Fibroblast of lung (primary cell): ENCODE results near the gene BTRC.

Source experiments
- EZH2 ChIP-seq: IDR thresholded peaks from 2 replicates; pipeline ENCODE4 v1.5.1; 2012; ENCODE audit warnings: low read length, control low read depth, mild to moderate bottlenecking; ENCODE audit errors: missing control alignments
- TF ChIP-seq, protein P1 (sequence below), 2 donors: IDR thresholded peaks in 1 of 2; conservative IDR thresholded peaks in 1 of 2; 1 replicate in 1 of 2; 2 replicates in 1 of 2; pipeline ENCODE4 v1.5.1; 2011 to 2012; ENCODE audit warnings: low read length in 2 of 2, control low read depth in 1 of 2, inconsistent platforms in 1 of 2, low read depth in 1 of 2, mild to moderate bottlenecking in 1 of 2

DNA sequence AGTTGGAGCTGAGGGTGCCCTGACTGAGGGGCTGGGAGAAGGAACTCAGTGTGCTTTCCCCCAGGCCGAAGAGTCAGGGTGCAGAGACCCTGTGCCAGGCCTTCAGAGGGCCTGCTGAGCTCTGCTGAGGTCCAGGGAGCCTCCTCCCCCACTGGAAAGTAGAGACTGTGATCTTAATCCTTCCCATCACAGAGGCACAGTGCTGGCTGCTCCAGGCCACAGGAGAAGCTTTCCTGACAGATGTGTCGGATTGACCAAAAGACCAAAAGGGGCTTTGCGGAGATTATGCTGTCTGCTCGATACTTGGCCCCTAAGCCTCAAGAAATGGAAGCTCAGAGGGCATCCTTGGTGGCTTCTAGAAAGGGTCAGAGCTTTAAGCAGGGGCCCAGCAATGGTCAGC lies 32.9 kb upstream of the BTRC start:
- no peak for TF ChIP-seq EZH2
- TF ChIP-seq, protein P1, sequence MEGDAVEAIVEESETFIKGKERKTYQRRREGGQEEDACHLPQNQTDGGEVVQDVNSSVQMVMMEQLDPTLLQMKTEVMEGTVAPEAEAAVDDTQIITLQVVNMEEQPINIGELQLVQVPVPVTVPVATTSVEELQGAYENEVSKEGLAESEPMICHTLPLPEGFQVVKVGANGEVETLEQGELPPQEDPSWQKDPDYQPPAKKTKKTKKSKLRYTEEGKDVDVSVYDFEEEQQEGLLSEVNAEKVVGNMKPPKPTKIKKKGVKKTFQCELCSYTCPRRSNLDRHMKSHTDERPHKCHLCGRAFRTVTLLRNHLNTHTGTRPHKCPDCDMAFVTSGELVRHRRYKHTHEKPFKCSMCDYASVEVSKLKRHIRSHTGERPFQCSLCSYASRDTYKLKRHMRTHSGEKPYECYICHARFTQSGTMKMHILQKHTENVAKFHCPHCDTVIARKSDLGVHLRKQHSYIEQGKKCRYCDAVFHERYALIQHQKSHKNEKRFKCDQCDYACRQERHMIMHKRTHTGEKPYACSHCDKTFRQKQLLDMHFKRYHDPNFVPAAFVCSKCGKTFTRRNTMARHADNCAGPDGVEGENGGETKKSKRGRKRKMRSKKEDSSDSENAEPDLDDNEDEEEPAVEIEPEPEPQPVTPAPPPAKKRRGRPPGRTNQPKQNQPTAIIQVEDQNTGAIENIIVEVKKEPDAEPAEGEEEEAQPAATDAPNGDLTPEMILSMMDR (conservative IDR thresholded peaks at IDR 0.05 in 1 of 2, IDR thresholded peaks at IDR 0.05 in 1 of 2; ENCODE audit: low read depth in 1 of 2, low read length in 2 of 2) = no peak
